GM21737 (cell line): ENCODE measurements around the gene CRIM1.

Source experiments
- ATAC-seq: cut with Tn5 transposase; IDR thresholded peaks from one replicate; pipeline ENCODE4 v1.9.1; 2021; ENCODE audit warnings: mild to moderate bottlenecking, moderate library complexity; ENCODE audit not compliant: unreplicated experiment

The CRIM1 gene

DNA sequence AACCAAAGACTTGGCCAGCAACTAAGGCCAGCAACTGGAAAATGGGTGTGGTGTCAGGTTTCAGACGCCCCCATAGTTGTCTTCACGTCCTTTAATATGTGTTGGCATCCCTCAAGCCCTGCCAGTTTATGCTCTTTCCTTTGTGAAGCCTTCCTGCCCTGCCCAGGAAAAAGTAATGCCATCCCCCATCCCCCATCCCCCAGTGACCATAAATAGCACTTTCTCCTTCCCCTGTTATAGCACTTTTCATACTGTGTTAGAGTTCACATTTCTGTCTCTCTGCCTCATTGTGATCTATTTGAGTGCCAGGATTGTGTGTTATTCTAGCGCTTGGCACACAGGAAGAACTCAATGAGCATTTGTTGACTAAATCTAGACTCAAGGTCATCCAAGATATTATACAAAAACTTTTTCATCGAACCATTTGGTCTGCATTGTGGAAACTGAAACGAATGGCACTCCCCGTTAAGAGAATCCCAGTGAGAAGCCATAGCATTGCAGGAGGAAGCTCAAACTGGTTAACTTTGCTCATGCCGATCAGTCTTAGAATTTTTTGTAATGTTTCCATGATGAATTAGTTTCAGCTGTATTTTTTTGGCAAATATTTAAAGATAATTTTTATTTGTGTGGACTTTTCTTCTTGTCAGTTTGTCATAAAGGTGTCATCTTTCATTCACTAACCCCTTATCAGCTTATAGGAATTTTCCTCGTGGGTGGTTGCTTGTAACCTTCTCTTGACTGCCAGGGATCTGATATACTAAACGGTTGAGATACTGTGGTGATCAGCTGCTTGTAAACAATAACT, 15.7 kb downstream of the CRIM1 start:
- ATAC-seq, result no peak

DNA sequence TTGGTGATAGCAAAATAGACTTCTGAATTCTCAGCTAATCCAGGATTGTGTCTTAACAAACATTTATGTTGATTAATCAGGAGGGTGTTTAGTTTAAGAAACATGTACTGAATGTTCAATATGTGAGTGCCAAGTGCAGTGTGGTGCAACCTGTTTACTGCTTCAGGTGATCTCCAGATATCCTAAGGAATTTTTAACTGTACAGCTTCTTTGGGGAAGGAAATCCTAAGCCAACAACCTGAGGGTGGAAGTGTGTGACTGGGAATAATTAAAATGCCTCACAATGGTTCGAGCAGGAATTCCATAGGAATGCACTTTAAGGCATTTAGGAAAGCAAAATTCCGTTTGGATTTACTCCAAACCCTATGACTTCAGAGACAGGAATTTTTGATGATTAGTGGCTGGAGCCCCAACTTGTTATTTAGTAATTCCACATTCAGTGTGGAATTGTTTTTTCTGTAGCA, 16.4 kb downstream of the CRIM1 start:
- ATAC-seq, result no peak

DNA sequence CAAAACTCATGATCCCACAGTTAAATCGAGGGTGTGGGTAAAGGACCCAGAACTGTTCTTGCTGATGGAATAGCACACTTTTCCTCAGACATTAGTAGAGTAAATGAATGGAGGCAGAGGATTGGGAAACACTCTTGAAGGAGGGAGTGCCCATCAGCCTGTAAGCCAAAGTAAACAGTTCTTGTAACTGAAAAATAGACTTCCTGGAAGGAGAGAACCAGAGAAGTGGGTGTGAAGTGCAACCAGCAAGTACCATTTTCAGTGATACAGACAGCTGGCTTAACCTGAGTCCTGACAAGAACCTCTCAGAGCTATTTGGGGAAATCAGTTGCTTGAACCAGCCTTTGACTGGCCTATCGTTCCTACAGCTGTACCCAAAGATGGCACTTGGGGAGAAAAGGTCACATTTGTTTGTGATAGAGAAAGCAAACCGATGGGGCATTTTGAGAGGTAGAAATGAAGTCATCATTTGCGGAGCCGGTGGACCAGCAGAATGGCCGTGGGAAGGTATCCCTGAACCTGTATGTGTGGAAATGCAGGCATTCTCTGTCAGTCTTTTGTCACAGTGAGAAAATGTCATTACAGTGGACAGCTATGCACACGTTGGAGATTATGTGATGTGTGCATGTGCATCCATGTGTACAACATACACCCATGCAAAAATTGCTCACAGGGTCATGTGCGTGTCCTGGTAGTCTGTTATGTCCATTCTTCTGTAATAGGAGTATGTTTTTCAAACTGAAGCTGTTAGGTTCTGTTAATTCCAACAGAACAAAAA, 17.8 kb downstream of the CRIM1 start:
- no peak for ATAC-seq

DNA sequence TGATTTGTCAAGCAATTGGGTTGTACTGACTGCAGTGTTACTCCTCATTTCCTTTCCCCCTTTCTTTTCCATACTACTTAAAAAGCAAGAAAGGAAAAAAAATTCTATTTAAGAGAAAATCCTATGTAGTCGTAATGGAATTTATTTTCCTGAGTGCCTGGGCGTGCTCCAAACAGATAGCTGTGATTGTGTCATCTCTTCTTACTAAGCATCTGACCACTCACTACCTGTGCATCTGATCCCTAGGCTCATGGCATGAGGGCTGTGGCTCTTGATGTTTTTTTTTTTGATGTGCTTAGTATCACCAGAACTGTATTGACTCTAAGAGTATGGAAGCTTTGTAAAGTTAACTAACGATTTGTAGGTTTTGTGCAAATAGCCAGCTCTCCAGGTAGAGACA, 19.0 kb downstream of the CRIM1 start:
- no peak for ATAC-seq

DNA sequence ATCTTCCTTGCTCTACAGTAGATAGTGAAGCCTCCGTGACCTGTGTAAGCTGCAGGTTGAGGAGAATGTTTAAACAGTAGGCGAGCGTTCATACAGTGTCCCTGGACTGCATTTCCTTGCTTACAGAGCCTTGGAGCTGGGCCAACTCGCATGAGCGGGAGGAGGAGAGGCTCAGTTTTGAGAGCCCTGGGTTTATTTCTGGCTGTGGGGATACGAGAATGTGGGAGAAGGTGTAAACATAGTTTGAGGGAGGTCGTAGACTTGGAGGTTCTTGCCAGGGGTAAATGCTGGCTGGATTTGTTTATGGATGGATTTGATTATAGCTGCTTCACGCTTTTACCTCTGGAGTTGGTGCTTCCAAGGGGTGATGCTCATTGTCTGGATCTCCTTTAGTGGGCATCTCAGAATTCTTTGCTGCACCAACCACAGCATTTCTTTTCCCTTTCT, 20.8 kb downstream of the CRIM1 start:
- no peak for ATAC-seq

DNA sequence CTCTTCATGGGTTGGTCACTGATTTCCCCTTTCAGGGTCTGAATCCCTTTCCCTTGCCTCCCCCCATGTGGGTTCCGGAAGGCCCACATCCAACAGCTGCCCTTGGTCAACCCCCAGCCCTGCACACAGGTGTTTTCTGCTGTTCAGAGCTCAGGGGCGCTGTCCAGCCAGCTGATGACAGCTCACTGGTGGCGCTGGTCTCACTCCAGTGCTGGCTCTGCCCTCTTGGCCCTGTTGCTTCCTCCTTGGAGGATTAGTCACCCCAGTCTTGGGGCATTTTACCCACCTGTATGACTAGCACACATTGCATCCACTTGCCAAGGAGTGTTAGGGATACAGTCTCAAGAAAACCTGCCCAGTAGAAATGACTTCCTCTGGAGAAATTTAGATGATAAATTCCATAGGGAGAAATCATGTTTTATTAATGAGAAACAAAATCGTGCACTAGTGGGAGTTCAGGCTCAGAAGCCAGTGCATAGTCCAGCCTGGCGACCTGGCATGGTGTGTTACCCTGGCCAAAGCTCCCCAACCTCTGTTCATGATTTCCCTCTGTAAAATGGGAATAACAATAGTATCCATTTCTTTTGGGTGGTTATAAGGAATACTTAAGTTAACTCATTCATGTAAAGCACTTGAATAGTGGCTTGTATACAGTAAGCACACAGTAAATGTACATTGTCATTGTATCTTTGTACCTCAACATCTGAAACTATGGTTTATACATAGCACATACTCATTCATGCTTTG, 21.6 kb downstream of the CRIM1 start:
- no peak for ATAC-seq

DNA sequence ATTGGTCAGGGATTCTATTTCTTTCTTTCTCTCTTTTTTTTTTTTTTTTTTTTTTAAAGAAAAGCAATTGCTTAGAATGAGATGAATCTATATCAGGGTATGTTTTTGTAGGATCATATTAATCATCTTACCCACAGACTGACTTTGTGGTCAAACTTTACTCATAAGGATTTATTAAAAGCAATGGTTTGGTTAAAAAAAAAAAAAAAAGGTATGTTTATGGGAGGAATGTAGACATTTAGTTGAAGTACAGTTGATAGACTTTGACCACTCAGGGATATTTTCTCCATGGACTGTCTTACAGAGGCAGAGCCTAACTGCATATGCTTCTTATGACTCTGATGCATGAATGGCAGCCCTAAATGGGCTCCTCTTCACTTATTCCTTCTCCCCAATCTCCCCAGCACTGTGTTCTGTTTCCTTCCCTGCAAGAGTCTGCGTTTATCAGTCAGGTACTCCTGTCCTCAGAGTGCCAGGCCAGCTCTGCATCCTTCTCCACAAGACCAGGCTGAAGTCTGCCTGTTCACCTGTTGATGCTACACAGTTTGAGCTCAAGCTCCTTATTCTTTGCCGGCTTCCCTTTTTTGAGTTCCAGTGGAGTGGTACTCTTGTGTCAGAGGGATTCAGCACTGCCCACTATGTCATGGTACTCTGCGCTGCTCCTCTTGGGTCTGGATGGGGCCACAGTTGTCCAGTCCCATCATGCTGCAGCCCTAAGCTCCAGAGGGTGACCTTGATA, 24.3 kb downstream of the CRIM1 start:
- no peak for ATAC-seq

DNA sequence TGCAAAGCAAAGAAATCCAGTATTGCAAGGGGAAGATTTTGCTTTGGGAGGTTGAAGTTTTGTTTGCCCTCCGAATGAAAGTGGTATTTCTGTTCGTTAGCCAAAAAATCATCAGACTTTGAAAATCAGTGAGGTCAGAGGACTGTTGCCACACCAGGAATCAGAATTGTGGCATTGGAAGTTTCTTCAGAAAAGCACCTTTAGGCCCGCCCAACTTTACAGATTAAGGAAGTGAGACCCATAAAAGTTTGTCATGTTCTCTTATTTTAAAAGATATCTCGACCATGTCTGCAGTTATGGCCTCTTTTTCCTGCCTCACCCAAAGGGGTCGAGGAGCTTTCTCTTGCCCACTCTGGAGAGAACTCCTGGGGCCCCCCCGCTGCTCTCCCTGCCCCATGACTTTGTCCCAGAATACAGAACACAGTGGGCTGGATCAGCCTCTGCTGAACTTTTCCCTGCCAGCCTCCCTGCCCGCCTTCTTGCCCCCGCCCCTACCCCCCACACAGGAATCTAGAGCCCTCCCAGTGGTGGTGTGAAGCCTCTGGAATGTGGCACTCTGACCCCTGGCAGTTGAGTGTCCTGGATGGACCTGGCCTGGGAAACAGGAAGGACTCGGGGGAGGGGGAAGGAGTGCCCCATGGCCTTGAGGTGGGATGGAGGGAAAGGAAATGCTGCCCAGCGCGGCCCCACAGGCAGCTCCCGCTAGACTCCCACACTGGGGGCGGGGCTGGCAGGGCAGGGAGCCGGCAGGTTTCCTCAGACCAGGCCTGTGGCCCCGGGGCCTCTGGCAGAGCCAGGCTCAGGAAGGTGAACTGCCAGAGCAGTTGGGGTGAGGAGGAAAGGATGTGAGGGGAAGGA, 25.3 kb downstream of the CRIM1 start:
- ATAC-seq, result no peak

DNA sequence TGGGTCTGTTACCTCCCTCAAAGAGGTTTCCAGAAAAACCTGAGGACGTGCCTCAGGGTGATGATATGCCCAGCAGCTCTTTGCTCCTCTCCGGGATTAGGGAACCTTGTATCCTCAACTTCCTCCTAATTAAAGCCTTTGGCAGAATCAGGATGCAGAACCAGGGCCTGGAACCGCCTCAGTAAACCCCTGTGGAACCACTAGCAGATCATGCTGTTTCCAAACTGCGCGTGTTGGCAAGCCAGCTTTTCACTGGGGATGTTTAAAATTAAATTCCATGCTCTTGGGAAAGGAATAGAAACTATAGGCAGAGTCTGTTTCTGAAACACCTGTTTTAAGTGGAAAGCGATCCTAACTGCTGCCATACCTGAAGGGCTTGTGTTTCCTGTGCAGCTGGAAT, 26.4 kb downstream of the CRIM1 start:
- ATAC-seq, result no peak

DNA sequence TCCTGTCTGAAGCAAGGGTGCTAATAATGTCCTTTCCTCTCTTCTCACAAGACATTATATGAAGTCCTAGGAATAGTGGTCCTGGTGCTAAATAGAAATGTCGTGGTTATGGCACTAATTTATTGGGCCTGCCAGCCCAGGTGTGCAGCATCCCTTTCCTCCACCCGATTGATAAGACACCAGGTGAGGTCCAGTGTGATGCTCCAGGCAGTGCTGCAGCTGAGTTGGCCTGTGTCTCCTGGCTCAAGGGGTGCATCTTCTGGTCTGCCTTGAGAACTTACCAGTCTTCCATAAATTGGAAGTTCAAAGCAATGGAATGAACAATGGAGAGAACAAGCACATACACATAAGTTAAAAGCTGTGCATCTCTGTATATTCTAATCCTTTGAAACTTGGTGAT, 26.9 kb downstream of the CRIM1 start:
- no peak for ATAC-seq

DNA sequence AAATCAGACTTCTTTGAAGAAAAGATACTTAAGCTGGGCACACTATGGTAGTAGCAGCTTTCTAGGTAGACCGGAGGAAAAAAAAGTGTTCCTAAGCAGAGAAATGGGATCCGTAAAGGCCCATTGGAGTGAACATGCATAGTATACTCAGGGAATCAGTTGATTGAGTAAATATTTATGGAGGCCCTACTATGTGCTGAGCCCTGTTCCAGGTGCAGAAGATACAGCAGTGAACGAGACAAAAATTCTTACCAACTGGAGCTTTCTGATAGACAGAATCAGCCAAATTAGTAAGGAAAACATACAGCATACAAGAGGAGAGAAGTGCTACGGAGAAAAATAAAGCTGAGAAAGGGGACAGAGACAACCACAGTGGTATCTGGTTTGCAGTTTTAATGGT, 28.1 kb downstream of the CRIM1 start:
- ATAC-seq, result no peak

DNA sequence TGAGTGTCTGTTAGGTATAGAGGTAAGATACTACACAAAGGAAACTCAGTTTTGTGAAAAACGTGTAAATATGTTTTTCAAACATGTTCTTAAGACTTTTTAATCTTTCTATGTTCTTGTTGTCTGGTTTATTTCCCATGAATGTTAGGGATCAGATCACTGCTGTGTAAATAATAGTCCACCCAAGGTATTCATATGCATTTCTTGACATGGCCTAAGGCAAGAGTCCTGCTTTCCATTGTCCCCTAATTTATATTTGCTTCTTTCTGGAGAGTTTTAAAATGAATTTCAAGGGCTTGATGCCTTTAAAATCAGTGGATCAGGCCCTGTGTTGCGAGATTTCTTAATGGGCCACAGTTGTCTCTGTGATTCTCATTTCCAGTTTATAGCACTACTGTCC, 28.9 kb downstream of the CRIM1 start:
- no peak for ATAC-seq

DNA sequence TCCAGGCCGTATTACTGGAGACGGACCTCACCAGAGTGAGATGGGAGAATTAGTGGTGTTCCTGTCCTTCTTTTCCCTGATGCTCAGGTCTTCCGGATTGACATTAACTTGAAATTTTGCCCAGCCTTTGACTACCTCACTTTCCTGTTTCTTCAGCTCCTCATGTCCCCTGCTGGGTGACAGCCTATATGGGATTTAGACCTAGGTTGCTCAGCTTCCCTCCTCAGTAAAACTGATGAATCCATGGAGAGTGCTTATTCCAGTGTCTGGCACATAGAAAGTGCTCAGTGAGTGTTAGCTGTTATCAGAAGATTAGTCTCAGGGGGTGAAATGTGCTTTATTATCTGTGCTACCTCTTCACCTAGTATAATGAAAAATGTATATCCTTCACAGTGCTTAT, 30.0 kb downstream of the CRIM1 start:
- no peak for ATAC-seq

DNA sequence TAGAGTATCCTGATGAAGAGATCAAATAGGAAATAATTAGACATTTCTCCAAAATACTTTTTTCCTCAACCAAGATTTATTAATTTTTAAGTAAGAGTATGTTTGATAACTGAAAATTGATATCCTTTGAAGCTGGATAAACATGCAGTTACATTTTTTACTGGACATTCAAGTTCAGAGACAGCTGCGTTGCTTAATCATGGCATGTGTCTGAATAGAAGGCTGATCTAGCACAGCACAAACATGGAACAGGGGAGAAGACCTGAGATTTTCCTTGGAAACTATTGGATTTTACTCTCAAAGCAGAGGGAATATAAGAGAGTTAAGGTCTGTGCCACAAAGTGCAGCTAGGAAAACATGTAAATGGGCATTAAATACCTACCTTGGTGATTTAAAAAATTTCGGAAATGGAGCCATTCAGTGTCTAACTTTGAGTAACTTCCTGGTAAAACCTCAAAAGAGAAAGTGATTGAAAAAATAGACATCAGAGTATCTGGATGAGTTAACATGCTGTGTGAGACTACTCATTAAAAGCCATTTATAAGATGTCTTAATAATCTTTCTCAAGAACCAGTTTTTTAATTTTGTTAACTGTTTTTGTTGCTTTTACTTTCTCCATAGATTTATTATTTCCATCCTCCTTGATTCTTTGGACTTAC, 31.8 kb downstream of the CRIM1 start:
- no peak for ATAC-seq

DNA sequence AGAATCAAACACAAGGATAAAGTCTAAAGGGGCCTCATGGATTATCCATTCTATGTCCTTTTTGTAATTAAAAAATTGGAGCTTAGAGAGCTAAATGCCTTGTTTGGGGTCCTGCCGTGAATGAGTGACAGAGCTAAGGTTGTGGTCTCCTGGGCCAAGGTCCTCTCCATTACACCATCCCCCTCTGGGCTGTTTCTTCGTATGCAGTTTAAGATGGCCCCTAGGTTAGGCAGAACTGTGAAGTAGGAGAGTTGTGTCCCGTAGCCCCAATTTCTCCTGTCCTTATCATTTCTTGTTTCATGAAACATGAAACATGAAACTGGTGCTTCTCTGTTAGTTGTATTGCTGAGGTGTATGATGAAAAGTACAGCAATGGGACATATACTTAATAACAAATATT, 32.9 kb downstream of the CRIM1 start:
- no peak for ATAC-seq

DNA sequence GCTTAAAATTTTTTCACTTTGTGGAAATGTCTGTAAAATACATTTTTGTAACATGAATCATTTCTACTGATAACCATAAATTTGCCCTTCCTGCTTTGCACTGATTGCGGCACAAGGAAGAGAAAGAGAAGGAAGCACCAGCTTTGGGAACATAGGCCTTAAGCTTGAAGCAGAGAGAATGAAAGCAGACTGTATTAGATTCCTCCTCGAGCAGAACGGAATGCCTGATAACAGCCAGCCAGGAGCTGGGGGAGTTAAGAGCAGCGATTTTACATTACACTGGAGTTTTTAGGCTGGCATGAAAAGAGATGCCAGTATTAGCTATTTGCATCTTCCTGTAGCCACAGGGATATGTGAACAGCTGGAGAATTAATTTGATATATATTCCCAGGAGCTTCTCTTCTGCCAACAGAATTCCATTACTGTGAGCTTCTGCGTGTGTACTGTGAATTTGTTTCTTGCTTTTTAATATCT, 33.5 kb downstream of the CRIM1 start:
- no peak for ATAC-seq

DNA sequence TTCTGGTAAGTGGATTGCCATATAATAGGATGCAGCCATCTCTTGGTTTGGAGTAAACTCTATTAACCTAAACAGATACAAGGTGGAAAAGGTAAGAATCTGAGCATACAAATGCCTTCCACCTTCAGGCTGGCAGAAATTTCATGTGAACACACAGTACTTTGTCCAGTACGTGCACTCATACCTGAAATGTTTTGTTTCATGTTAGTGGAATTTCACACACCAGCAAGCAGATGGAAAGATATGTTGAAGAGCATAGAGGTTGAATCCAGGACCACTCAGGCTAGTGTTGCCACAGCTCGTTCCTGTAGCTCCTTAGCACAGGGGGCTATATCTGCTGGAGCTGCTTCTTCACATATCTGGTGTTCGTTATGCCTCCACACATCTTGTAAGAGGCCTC, 34.0 kb downstream of the CRIM1 start:
- no peak for ATAC-seq

DNA sequence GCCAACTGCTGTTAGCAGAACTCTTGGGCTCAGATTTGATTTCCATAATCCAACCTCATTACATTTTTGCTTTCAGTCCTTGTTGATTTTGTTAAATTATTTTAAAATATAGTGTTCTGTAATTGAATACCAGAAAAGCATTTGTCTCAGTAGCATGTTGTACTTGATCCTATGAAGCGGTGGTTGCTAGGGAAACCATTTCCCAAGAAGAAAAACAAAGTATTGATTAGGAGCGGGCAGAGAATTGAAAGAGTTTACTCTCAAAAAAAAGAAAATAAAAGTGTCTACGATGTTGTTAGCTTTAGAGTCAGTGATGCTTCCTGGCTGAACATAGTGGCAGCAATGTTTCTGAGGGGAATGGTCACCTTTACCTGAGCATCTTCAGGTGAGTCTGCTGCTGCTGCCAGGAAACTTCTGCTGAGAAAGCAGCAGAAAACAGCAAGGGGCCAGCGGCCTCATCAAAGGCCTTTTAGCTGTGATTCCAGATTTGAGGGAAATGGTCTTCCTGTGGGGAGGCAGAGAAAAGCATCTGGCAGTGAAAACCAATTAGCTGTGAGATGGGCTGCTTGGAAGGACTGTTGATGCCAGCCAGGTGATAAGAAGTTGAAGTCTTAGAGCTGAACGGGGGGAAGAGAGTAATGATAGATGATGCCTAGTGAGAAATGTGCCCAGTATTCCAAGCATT, 37.1 kb downstream of the CRIM1 start:
- ATAC-seq, result no peak
